ENCODE results near the gene ENPEP. TPM values are rescaled to one million over a fixed set of nuclear protein-coding genes. Genes with fewer than 3 reads are reported as not detected.

The ENPEP gene
- total and polyA plus RNA-seq, 12 donors = 2.2 to 14.9 (median 3.9) TPM

- peaks cover 0 to 17% (median 0%) of the 10 kb centered on the region in 9 donors for H3K4me1 ChIP-seq
- H3K9me3 ChIP-seq = peaks cover 0 to 8% (median 0%) of the 10 kb centered on the region in 11 donors
- DNase-seq (no peak), ATAC-seq (no peak)
- H3K27me3 ChIP-seq = peaks cover 0 to 2% (median 0%) of the 10 kb centered on the region in 7 donors
- H3K4me3 ChIP-seq = no peak overlapping the region
- no peak for TF ChIP-seq CTCF (IDR thresholded peaks at IDR 0.05)
- no peaks in the 10 kb centered on the region for H3K36me3 ChIP-seq
- intact Hi-C loops (cut with DNase I) = loop anchor here in 1 of 10 donors (10.0 kb wide), 1 partner anchor 187 kb away; no protein-coding TSS in a partner anchor
- no peak overlapping the region for H3K27ac ChIP-seq
Observed at GRCh38 chr4:110501826-110502225, 25.9 kb downstream of the ENPEP start.

- DNase-seq (no peak), ATAC-seq (peak; percentile 34 to 77 (median 53))
- Histone ChIP-seq H3K36me3 (no peaks in the 10 kb centered on the region), H3K4me1 (peaks cover 0 to 17% (median 0%) of the 10 kb centered on the region in 9 donors), H3K4me3 (no peak overlapping the region), H3K27ac (peak overlapping the region in 4 of 10 donors; percentile 6 to 52 (median 16)), H3K9me3 (peaks cover 0 to 8% (median 0%) of the 10 kb centered on the region in 11 donors), H3K27me3 (no peaks in the 10 kb centered on the region)
- 28 to 33% methylated on average over 5 of the region's 5 CpGs for WGBS, 2 donors
- intact Hi-C loops (cut with DNase I) = loop anchor here in 1 of 10 donors (10.0 kb wide), 1 partner anchor 189 kb away; no protein-coding TSS in a partner anchor
- TF ChIP-seq CTCF (IDR thresholded peaks at IDR 0.05) = no peak
Observed at GRCh38 chr4:110503270-110504083, 27.5 kb downstream of the ENPEP start.

DNA sequence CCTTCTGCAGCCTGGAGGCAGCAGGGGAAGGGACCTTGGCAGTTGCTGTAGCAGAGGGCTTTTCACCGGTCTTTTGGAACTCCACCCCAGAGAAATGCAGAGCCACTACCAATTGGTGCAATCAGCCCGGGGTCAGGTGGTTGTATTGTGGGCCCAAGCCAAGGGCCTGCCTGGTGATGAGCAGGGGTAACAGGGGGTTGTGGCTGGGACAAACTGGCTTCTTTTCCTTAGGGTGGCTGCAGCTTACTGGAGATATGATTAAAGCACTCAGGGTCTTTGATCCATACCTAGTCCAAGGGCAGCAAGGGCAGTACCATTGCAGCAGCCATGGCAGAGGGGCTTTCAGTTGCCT is 28.1 kb downstream of the ENPEP start:
- DNase-seq (no peak), ATAC-seq (no peak)
- Histone ChIP-seq H3K4me3 (no peak overlapping the region), H3K9me3 (peaks cover 0 to 8% (median 0%) of the 10 kb centered on the region in 11 donors), H3K4me1 (peaks cover 0 to 17% (median 0%) of the 10 kb centered on the region in 9 donors), H3K36me3 (no peaks in the 10 kb centered on the region), H3K27me3 (no peaks in the 10 kb centered on the region), H3K27ac (peak overlapping the region in 2 of 10 donors; percentile 6 to 7)
- TF ChIP-seq CTCF (IDR thresholded peaks at IDR 0.05) = no peak
- 70 to 77% methylated on average over 2 of the region's 2 CpGs for WGBS, 2 donors
- intact Hi-C loops (cut with DNase I) = loop anchor here in 1 of 10 donors (10.0 kb wide), 1 partner anchor 189 kb away; no protein-coding TSS in a partner anchor

- ATAC-seq (no peak), DNase-seq (no peak)
- Histone ChIP-seq H3K9me3 (peaks cover 0 to 8% (median 0%) of the 10 kb centered on the region in 11 donors), H3K4me1 (peaks cover 0 to 17% (median 0%) of the 10 kb centered on the region in 9 donors), H3K4me3 (no peak overlapping the region), H3K27ac (no peak overlapping the region), H3K36me3 (no peaks in the 10 kb centered on the region), H3K27me3 (no peaks in the 10 kb centered on the region)
- TF ChIP-seq CTCF (IDR thresholded peaks at IDR 0.05) = no peak
- intact Hi-C loops (cut with DNase I) = loop anchor here in 1 of 10 donors (10.0 kb wide), 1 partner anchor 191 kb away; no protein-coding TSS in a partner anchor
- 84 to 89% methylated on average over 2 of the region's 2 CpGs for WGBS, 2 donors
Observed at GRCh38 chr4:110505440-110505839, 29.5 kb downstream of the ENPEP start.
